GM12878 (cell line): Measurements from ENCODE around the gene TIMD4. TPM values are rescaled to one million over a fixed set of nuclear protein-coding genes. Genes with fewer than 3 reads are reported as not detected.

Experiments
- ATF7 ChIP-seq: fragments of 450-650 bp; IDR thresholded peaks from 2 replicates; pipeline ENCODE4 v1.6.1; 2016; ENCODE audit warnings: low read depth, mild to moderate bottlenecking
- BHLHE40 ChIP-seq, 2 experiments: fragments of 450-650 bp in 1 of 2; IDR thresholded peaks; 2 replicates each; pipeline ENCODE4 v1.6.1; 2011 to 2017; ENCODE audit warnings: low read depth in 2 of 2, borderline replicate concordance in 1 of 2, improper control_type of control experiment in 1 of 2, low read length in 1 of 2, mild to moderate bottlenecking in 1 of 2
- CEBPB ChIP-seq, 2 experiments: fragments of 150-350 bp in 1 of 2; IDR thresholded peaks; 2 replicates each; pipeline ENCODE4 v1.6.1; 2012 to 2014; ENCODE audit warnings: low read depth in 2 of 2, low read length in 2 of 2, borderline replicate concordance in 1 of 2, inconsistent platforms in 1 of 2
- CTCF ChIP-seq, 3 experiments: IDR thresholded peaks in 2 of 3; conservative IDR thresholded peaks in 1 of 3; 2 replicates each; pipeline ENCODE4 v1.5.1; 2011; ENCODE audit warnings: low read depth in 3 of 3, low read length in 3 of 3, mild to moderate bottlenecking in 3 of 3, control low read depth in 2 of 3, moderate library complexity in 2 of 3, inconsistent platforms in 1 of 3, mixed read lengths in 1 of 3; ENCODE audit not compliant: control insufficient read depth in 2 of 3, insufficient read depth in 1 of 3; ENCODE audit errors: extremely low read depth in 1 of 3
- FOXK2 ChIP-seq: fragments of 450-650 bp; IDR thresholded peaks from 2 replicates; pipeline ENCODE4 v1.6.1; 2017; ENCODE audit warnings: mild to moderate bottlenecking, moderate library complexity
- IKZF1 ChIP-seq: fragments of 450-650 bp; conservative IDR thresholded peaks from 2 replicates; pipeline ENCODE4 v1.6.1; 2017; ENCODE audit warnings: antibody characterized with exemption, mild to moderate bottlenecking
- KLF5 ChIP-seq: fragments of 450-650 bp; IDR thresholded peaks from 2 replicates; pipeline ENCODE4 v1.6.1; 2014; ENCODE audit warnings: mild to moderate bottlenecking; ENCODE audit not compliant: partially characterized antibody
- NFXL1 ChIP-seq: fragments of 450-650 bp; IDR thresholded peaks from 2 replicates; pipeline ENCODE4 v1.6.1; 2017; ENCODE audit warnings: antibody characterized with exemption, mild to moderate bottlenecking, borderline replicate concordance
- POLR2AphosphoS5 ChIP-seq: IDR thresholded peaks from 2 replicates; pipeline ENCODE4 v1.6.1; 2011; ENCODE audit warnings: mild to moderate bottlenecking, low read length, inconsistent platforms
- RBBP5 ChIP-seq: fragments of 200-600 bp; sonication (generic); conservative IDR thresholded peaks from 2 replicates; pipeline ENCODE4 v1.6.1; 2016
- SIN3A ChIP-seq: IDR thresholded peaks from 2 replicates; pipeline ENCODE4 v1.6.1; 2012; ENCODE audit warnings: low read depth, low read length, improper control_type of control experiment
- SMARCA5 ChIP-seq: fragments of 450-650 bp; IDR thresholded peaks from 2 replicates; pipeline ENCODE4 v1.6.1; 2017; ENCODE audit warnings: mild to moderate bottlenecking
- SP1 ChIP-seq: IDR thresholded peaks from one replicate; pipeline ENCODE4 v1.6.1; 2011; ENCODE audit warnings: low read depth, low read length
- SPI1 ChIP-seq: IDR thresholded peaks from 2 replicates; pipeline ENCODE4 v1.6.1; 2011; ENCODE audit warnings: low read depth, mild to moderate bottlenecking, low read length, moderate library complexity, borderline replicate concordance; ENCODE audit not compliant: insufficient read depth
- STAT1 ChIP-seq: fragments of 450-650 bp; conservative IDR thresholded peaks from 2 replicates; pipeline ENCODE4 v1.6.1; 2014; ENCODE audit warnings: antibody characterized with exemption, mild to moderate bottlenecking
- SUZ12 ChIP-seq: fragments of 200-600 bp; sonication (generic); IDR thresholded peaks from one replicate; pipeline ENCODE4 v1.6.1; 2018; ENCODE audit warnings: antibody characterized with exemption, mild to moderate bottlenecking; ENCODE audit not compliant: unreplicated experiment
- ZNF207 ChIP-seq: fragments of 450-650 bp; IDR thresholded peaks from 2 replicates; pipeline ENCODE4 v1.6.1; 2014; ENCODE audit warnings: antibody characterized with exemption, mild to moderate bottlenecking, borderline replicate concordance
- ZNF622 ChIP-seq: fragments of 450-650 bp; IDR thresholded peaks from 2 replicates; pipeline ENCODE4 v1.6.1; 2017; ENCODE audit warnings: mild to moderate bottlenecking, inconsistent platforms
- polyA plus RNA-seq, 11 experiments: library from polyadenylated mRNA; depleted of rRNA in 4 of 11; unstranded in 6 of 11; stranded (reverse) in 5 of 11; fragments of >200 nt; fragmentation: Nextera tagmentation in 4 of 11; fragmentation: Illumina TruSeq in 1 of 11; extraction: Ambion mirVana in 4 of 11; extraction: Trizol in 1 of 11; gene quantifications; 1 replicate in 1 of 11; 2 replicates in 10 of 11; pipeline versions ENCODE4 v1.2.1 to v1.2.3, GENCODE V29; 2011 to 2016; ENCODE audit warnings: inconsistent platforms in 2 of 11, missing spikeins in 2 of 11, low read depth in 1 of 11
- total RNA-seq, 4 experiments: library from RNA; depleted of rRNA in 3 of 4; stranded (reverse); fragments of >200 nt in 3 of 4; fragmentation: Illumina TruSeq in 1 of 4; extraction: Trizol in 1 of 4; gene quantifications; 2 replicates each; pipeline versions ENCODE4 v1.2.1 to v1.2.3, GENCODE V29; 2013 to 2021
- TF ChIP-seq, protein P1 (sequence below): IDR thresholded peaks from 2 replicates; pipeline ENCODE4 v1.6.1; 2011; ENCODE audit warnings: borderline replicate concordance, low read depth, mild to moderate bottlenecking, moderate library complexity, low read length; ENCODE audit not compliant: insufficient read depth, poor library complexity, severe bottlenecking
- TF ChIP-seq, protein P2 (sequence below): fragments of 450-650 bp; IDR thresholded peaks from 2 replicates; pipeline ENCODE4 v1.6.1; 2017; ENCODE audit warnings: mild to moderate bottlenecking, moderate library complexity
- TF ChIP-seq, protein P3 (sequence below): fragments of 450-650 bp; IDR thresholded peaks from 2 replicates; pipeline ENCODE4 v1.6.1; 2014; ENCODE audit warnings: mild to moderate bottlenecking

The TIMD4 gene
- total and polyA plus RNA-seq, 10 of the 15 experiments (the other 5 are each of a cell fraction or from before 2014, with no cell fraction given): 1.3 to 15.4 (median 5.3) TPM

GRCh38 chr5:156918311-156918845, 44.6 kb downstream of the TIMD4 start (continued):
- TF ChIP-seq SIN3A (no peak), FOXK2 (no peak), ZNF622 (no peak), RBBP5 (no peak), SMARCA5 (0 out of 2 replicates have a peak, but pooled peaks have one; percentile 48), SP1 (no peak), SPI1 (no peak), STAT1 (no peak), NFXL1 (no peak), IKZF1 (0 out of 2 replicates have a peak, but pooled peaks have one; percentile 11), SUZ12 (no peak), ATF7 (peak; percentile 21; the same call in 1 of the 2 replicates), CEBPB (IDR thresholded peaks at IDR 0.05; ENCODE audit: borderline replicate concordance in 1 of 2, low read depth in 2 of 2, low read length in 2 of 2) (no peak), CTCF (IDR thresholded peaks at IDR 0.05 in 2 of 3, conservative IDR thresholded peaks at IDR 0.05 in 1 of 3; ENCODE audit: control insufficient read depth in 2 of 3, extremely low read depth in 1 of 3, insufficient read depth in 1 of 3, low read depth in 3 of 3, low read length in 3 of 3) (no peak), ZNF207 (no peak), BHLHE40 (IDR thresholded peaks at IDR 0.05; ENCODE audit: borderline replicate concordance in 1 of 2, low read depth in 2 of 2, low read length in 1 of 2) (no peak), KLF5 (no peak), POLR2AphosphoS5 (no peak)
- TF ChIP-seq, protein P1, sequence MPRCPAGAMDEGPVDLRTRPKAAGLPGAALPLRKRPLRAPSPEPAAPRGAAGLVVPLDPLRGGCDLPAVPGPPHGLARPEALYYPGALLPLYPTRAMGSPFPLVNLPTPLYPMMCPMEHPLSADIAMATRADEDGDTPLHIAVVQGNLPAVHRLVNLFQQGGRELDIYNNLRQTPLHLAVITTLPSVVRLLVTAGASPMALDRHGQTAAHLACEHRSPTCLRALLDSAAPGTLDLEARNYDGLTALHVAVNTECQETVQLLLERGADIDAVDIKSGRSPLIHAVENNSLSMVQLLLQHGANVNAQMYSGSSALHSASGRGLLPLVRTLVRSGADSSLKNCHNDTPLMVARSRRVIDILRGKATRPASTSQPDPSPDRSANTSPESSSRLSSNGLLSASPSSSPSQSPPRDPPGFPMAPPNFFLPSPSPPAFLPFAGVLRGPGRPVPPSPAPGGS: no peak
- TF ChIP-seq, protein P2, sequence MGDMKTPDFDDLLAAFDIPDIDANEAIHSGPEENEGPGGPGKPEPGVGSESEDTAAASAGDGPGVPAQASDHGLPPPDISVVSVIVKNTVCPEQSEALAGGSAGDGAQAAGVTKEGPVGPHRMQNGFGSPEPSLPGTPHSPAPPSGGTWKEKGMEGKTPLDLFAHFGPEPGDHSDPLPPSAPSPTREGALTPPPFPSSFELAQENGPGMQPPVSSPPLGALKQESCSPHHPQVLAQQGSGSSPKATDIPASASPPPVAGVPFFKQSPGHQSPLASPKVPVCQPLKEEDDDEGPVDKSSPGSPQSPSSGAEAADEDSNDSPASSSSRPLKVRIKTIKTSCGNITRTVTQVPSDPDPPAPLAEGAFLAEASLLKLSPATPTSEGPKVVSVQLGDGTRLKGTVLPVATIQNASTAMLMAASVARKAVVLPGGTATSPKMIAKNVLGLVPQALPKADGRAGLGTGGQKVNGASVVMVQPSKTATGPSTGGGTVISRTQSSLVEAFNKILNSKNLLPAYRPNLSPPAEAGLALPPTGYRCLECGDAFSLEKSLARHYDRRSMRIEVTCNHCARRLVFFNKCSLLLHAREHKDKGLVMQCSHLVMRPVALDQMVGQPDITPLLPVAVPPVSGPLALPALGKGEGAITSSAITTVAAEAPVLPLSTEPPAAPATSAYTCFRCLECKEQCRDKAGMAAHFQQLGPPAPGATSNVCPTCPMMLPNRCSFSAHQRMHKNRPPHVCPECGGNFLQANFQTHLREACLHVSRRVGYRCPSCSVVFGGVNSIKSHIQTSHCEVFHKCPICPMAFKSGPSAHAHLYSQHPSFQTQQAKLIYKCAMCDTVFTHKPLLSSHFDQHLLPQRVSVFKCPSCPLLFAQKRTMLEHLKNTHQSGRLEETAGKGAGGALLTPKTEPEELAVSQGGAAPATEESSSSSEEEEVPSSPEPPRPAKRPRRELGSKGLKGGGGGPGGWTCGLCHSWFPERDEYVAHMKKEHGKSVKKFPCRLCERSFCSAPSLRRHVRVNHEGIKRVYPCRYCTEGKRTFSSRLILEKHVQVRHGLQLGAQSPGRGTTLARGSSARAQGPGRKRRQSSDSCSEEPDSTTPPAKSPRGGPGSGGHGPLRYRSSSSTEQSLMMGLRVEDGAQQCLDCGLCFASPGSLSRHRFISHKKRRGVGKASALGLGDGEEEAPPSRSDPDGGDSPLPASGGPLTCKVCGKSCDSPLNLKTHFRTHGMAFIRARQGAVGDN: peak; percentile 63
- TF ChIP-seq, protein P3, sequence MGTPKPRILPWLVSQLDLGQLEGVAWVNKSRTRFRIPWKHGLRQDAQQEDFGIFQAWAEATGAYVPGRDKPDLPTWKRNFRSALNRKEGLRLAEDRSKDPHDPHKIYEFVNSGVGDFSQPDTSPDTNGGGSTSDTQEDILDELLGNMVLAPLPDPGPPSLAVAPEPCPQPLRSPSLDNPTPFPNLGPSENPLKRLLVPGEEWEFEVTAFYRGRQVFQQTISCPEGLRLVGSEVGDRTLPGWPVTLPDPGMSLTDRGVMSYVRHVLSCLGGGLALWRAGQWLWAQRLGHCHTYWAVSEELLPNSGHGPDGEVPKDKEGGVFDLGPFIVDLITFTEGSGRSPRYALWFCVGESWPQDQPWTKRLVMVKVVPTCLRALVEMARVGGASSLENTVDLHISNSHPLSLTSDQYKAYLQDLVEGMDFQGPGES: no peak
